Endodermal cell (in vitro differentiated cells): ENCODE data around the gene MAJIN. TPM values are rescaled to one million over a fixed set of nuclear protein-coding genes. Genes with fewer than 3 reads are reported as not detected.

Experiments used
- DNase-seq: peaks from one replicate; pipeline ENCODE4 v3.0.0-alpha.2; 2017
- H3K27ac ChIP-seq: 2 replicates; pipeline ENCODE4 v1.5.1; 2013; ENCODE audit warnings: mild to moderate bottlenecking, low read depth, low read length, moderate library complexity
- H3K27me3 ChIP-seq: 2 replicates; pipeline ENCODE4 v1.6.1; 2013; ENCODE audit warnings: mild to moderate bottlenecking, low read length, moderate library complexity; ENCODE audit not compliant: insufficient read depth, control insufficient read depth, poor library complexity, severe bottlenecking
- H3K36me3 ChIP-seq: 2 replicates; pipeline ENCODE4 v1.7.0; 2013; ENCODE audit warnings: mild to moderate bottlenecking, low read length, moderate library complexity; ENCODE audit not compliant: control insufficient read depth, insufficient read depth
- H3K4me1 ChIP-seq: one replicate; pipeline ENCODE4 v1.7.0; 2013; ENCODE audit warnings: low read length; ENCODE audit not compliant: control insufficient read depth, insufficient read depth
- H3K4me3 ChIP-seq: 2 replicates; pipeline ENCODE4 v1.5.1; 2013; ENCODE audit warnings: mild to moderate bottlenecking, low read length, moderate library complexity
- H3K9ac ChIP-seq: 2 replicates; pipeline ENCODE4 v1.6.1; 2013; ENCODE audit warnings: mild to moderate bottlenecking, low read length, moderate library complexity; ENCODE audit not compliant: poor library complexity, severe bottlenecking; ENCODE audit errors: extremely low read depth
- H3K9me3 ChIP-seq: 2 replicates; pipeline ENCODE4 v1.6.1; 2013; ENCODE audit warnings: mild to moderate bottlenecking, low read length, moderate library complexity; ENCODE audit not compliant: control insufficient read depth
- H3K27ac Mint-ChIP-seq: 2 replicates; pipeline ENCODE4 v1.8.0; 2020; ENCODE audit warnings: mixed read lengths
- H3K27me3 Mint-ChIP-seq: 2 replicates; pipeline ENCODE4 v1.8.0; 2021; ENCODE audit warnings: mild to moderate bottlenecking, mixed read lengths; ENCODE audit not compliant: insufficient read depth
- H3K36me3 Mint-ChIP-seq: 2 replicates; pipeline ENCODE4 v1.8.0; 2020; ENCODE audit warnings: low read depth, mixed read lengths
- H3K4me1 Mint-ChIP-seq: 2 replicates; pipeline ENCODE4 v1.8.0; 2020; ENCODE audit warnings: mixed read lengths
- H3K4me3 Mint-ChIP-seq: 2 replicates; pipeline ENCODE4 v1.8.0; 2020; ENCODE audit warnings: mild to moderate bottlenecking, moderate library complexity, mixed read lengths
- H3K9me3 Mint-ChIP-seq: 2 replicates; pipeline ENCODE4 v1.8.0; 2020; ENCODE audit warnings: mild to moderate bottlenecking, mixed read lengths
- CTCF ChIP-seq: fragments of 200-600 bp; sonication (generic); conservative IDR thresholded peaks from 2 replicates; pipeline ENCODE4 v1.5.0; 2021; ENCODE audit warnings: antibody characterized with exemption, mild to moderate bottlenecking
- WGBS, 2 experiments: methylation state at CpG; one replicate each; pipeline versions ENCODE4 v1.1.5 to v1.1.7; 2013; ENCODE audit warnings: missing lambda C conversion rate in 2 of 2, mixed read lengths in 1 of 2; ENCODE audit not compliant: insufficient coverage in 1 of 2, insufficient read length in 1 of 2; 5-methylcytosine and 5-hydroxymethylcytosine counted together
- total RNA-seq, 2 donors: library from RNA; stranded (reverse); fragmentation: NEBNext Ultra II Directional in 1 of 2; extraction: Animal tissue kit (Norgen Biotek cat#: 25700) in 1 of 2; gene quantifications; 2 replicates in 1 of 2; 3 replicates in 1 of 2; pipeline ENCODE4 v1.2.1, GENCODE V29; 2021

The MAJIN gene
- total RNA-seq, 2 donors from 2014 or later: not detected

- WGBS, 2 experiments: 95 to 96% methylated on average over 4 to 19 of the region's 19 CpGs
- H3K27ac Mint-ChIP-seq: no peak overlapping the region
- H3K4me1 Mint-ChIP-seq: no peaks in the 10 kb centered on the region
Measured at GRCh38 chr11:64897381-64898075, 74.4 kb downstream of the MAJIN start.

GRCh38 chr11:64896448-64897022 lies 75.4 kb downstream of the MAJIN start:
- Histone ChIP-seq H3K4me1 (peaks cover 11% of the 10 kb centered on the region), H3K4me3 (no peak overlapping the region), H3K9me3 (no peaks in the 10 kb centered on the region), H3K27ac (no peak overlapping the region), H3K36me3 (no peaks in the 10 kb centered on the region), H3K9ac (no peak overlapping the region), H3K27me3 (no peaks in the 10 kb centered on the region)
- 90 to 96% methylated on average over 4 to 14 of the region's 14 CpGs for WGBS, 2 experiments
- no peak for DNase-seq
- Mint-ChIP-seq H3K4me3 (no peak overlapping the region), H3K36me3 (peaks cover 19% of the 10 kb centered on the region), H3K9me3 (no peaks in the 10 kb centered on the region), H3K4me1 (peaks cover 2% of the 10 kb centered on the region), H3K27ac (no peak overlapping the region), H3K27me3 (no peaks in the 10 kb centered on the region)
- no peak for TF ChIP-seq CTCF

More at GRCh38 chr11:64897381-64898075, 74.4 kb downstream of the MAJIN start:
- H3K4me3 ChIP-seq: no peak overlapping the region
- no peak overlapping the region for H3K9ac ChIP-seq
- no peaks in the 10 kb centered on the region for H3K9me3 ChIP-seq
- no peak overlapping the region for H3K27ac ChIP-seq
- H3K27me3 ChIP-seq: no peaks in the 10 kb centered on the region
- no peaks in the 10 kb centered on the region for H3K9me3 Mint-ChIP-seq
- no peaks in the 10 kb centered on the region for H3K27me3 Mint-ChIP-seq
- H3K36me3 Mint-ChIP-seq: peaks cover 23% of the 10 kb centered on the region
- no peak for DNase-seq
- no peak for TF ChIP-seq CTCF
- H3K4me1 ChIP-seq: peaks cover 11% of the 10 kb centered on the region
- no peak overlapping the region for H3K4me3 Mint-ChIP-seq
- no peaks in the 10 kb centered on the region for H3K36me3 ChIP-seq

GRCh38 chr11:64894812-64895452 lies 77.0 kb downstream of the MAJIN start:
- no peak for TF ChIP-seq CTCF
- 94 to 98% methylated on average over 14 to 39 of the region's 39 CpGs for WGBS, 2 experiments
- no peaks in the 10 kb centered on the region for H3K36me3 ChIP-seq
- Mint-ChIP-seq H3K36me3 (peaks cover 12% of the 10 kb centered on the region), H3K27ac (no peak overlapping the region), H3K27me3 (no peaks in the 10 kb centered on the region), H3K9me3 (no peaks in the 10 kb centered on the region), H3K4me3 (no peak overlapping the region), H3K4me1 (peaks cover 9% of the 10 kb centered on the region)
- peaks cover 11% of the 10 kb centered on the region for H3K4me1 ChIP-seq
- H3K27me3 ChIP-seq: no peaks in the 10 kb centered on the region
- DNase-seq: no peak
- H3K9ac ChIP-seq: no peak overlapping the region
- H3K4me3 ChIP-seq: no peak overlapping the region
- H3K27ac ChIP-seq: no peak overlapping the region
- no peaks in the 10 kb centered on the region for H3K9me3 ChIP-seq
